ENCODE data around the gene C15orf39. TPM values are rescaled to one million over a fixed set of nuclear protein-coding genes. Genes with fewer than 3 reads are reported as not detected.

Gene C15orf39
- total and polyA plus RNA-seq, 2 of the 13 experiments (the other 11 are each of a cell fraction or from before 2014, with no cell fraction given), result 6.2 to 13.5 TPM

- BruUV-seq (replicated peaks), result no TSS peak
- intact Hi-C loops (cut with micrococcal nuclease; ENCODE audit: unreplicated experiment) (no loop called here), in situ Hi-C loops (cut with HindIII; ENCODE audit: extremely low pct_ligation_motif_present, low pct_unique_long_range_greater_than_20kb) (loop anchor here (25.0 kb wide), 1 partner anchor 532 kb away; no protein-coding TSS in a partner anchor)
- Histone ChIP-seq H2AFZ (ENCODE audit: low read length) (no peak overlapping the region), H3K27me3 (ENCODE audit: control insufficient read depth in 1 of 2, insufficient read depth in 2 of 2, low read length in 2 of 2) (peaks cover 5 to 62% of the 10 kb centered on the region in 2 experiments; a peak in 3 of 5 replicates), H3K36me3 (replicated peaks in 1 of 2; ENCODE audit: control insufficient read depth in 1 of 2, insufficient read depth in 2 of 2, low read length in 2 of 2) (no peaks in the 10 kb centered on the region), H3K79me2 (ENCODE audit: insufficient read depth, low read length) (no peaks in the 10 kb centered on the region), H3K9me3 (ENCODE audit: low read length) (no peaks in the 10 kb centered on the region), H4K20me1 (ENCODE audit: insufficient read depth, low read length) (no peaks in the 10 kb centered on the region), H3K4me2 (ENCODE audit: low read depth, low read length) (no peak overlapping the region), H3K9ac (ENCODE audit: insufficient read depth, low read depth, low read length) (no peak overlapping the region), H3K27ac (ENCODE audit: extremely low read length, insufficient read depth, low read length) (no peak overlapping the region), H3K4me3 (replicated peaks in 1 of 3; ENCODE audit: insufficient read depth in 1 of 3, low read depth in 2 of 3, low read length in 3 of 3) (no peak overlapping the region), H3K4me1 (ENCODE audit: insufficient read depth, low read length) (peaks cover 14% of the 10 kb centered on the region; the same call in 1 of the 2 replicates)
- DNase-seq (ENCODE audit: low spot score) (no peak), FAIRE-seq (no peak), ATAC-seq (peak; percentile 57)
- WGBS (ENCODE audit: low lambda C conversion rate), result 39% methylated on average over 8 of the region's 16 CpGs
- POLR2A ChIA-PET, result no interaction called here
- CTCF ChIA-PET (ENCODE audit: low intra/inter-chr PET ratio, low total read pairs), result no interaction called here
- no peak for TF ChIP-seq PHF20 (CRISPR knock-in tag; IDR thresholded peaks at IDR 0.05)
- TF ChIP-seq RAD21 (CRISPR knock-in tag; IDR thresholded peaks at IDR 0.05), result no peak
- TF ChIP-seq ZMYM3 (CRISPR knock-in tag; IDR thresholded peaks at IDR 0.05), result 0 out of 2 replicates have a peak, but pooled peaks have one; percentile 10
- TF ChIP-seq THRA (CRISPR knock-in tag; IDR thresholded peaks at IDR 0.05; ENCODE audit: borderline replicate concordance), result peak; percentile 86; the same call in 1 of the 2 replicates
- TF ChIP-seq NFIB (CRISPR knock-in tag; IDR thresholded peaks at IDR 0.05; ENCODE audit: borderline replicate concordance), result no peak
- peak; percentile 26; the same call in 1 of the 2 replicates for TF ChIP-seq ZNF687 (CRISPR knock-in tag; IDR thresholded peaks at IDR 0.05)
- TF ChIP-seq ZNF513 (CRISPR knock-in tag; conservative IDR thresholded peaks at IDR 0.05), result no peak
- TF ChIP-seq PTBP1 (IDR thresholded peaks at IDR 0.05; ENCODE audit: low read depth, low read length, poor library complexity, severe bottlenecking), result no peak
- 0 out of 4 replicates have a peak, but pooled peaks of 1 of the 2 experiments have one; percentile 10 for TF ChIP-seq NR2F1 (CRISPR knock-in tag; IDR thresholded peaks at IDR 0.05)
- no peak for TF ChIP-seq MEIS2 (CRISPR knock-in tag; IDR thresholded peaks at IDR 0.05)
- TF ChIP-seq MAFF (IDR thresholded peaks at IDR 0.05; ENCODE audit: low read depth, low read length), result no peak
- no peak for TF ChIP-seq ZNF83 (CRISPR knock-in tag; IDR thresholded peaks at IDR 0.05; ENCODE audit: borderline replicate concordance)
- no peak for TF ChIP-seq TIGD3 (CRISPR knock-in tag; IDR thresholded peaks at IDR 0.05; ENCODE audit: borderline replicate concordance)
These were observed 29.1 kb downstream of the C15orf39 start for GRCh38 chr15:75230551-75231371.

Measured in HepG2 (cell line).